Mucosa of stomach (tissue), 1 donor: Measurements from ENCODE around the gene ZFP91.
"Not testable (repeated sequence)": the region's sequence is repeated elsewhere in the genome, so short reads cannot be mapped to it uniquely, and the experiment has no call there.

Experiments
- H3K27me3 ChIP-seq: one replicate; pipeline ENCODE4 v1.7.0; 2013; ENCODE audit warnings: mild to moderate bottlenecking, low read length; ENCODE audit not compliant: control insufficient read depth, insufficient read depth
- H3K36me3 ChIP-seq: one replicate; pipeline ENCODE4 v1.7.0; 2013; ENCODE audit warnings: low read length; ENCODE audit not compliant: control insufficient read depth, insufficient read depth
- H3K4me1 ChIP-seq: one replicate; pipeline ENCODE4 v1.7.0; 2013; ENCODE audit warnings: mild to moderate bottlenecking, low read length; ENCODE audit not compliant: control insufficient read depth, insufficient read depth
- H3K4me3 ChIP-seq: one replicate; pipeline ENCODE4 v1.7.0; 2013; ENCODE audit warnings: low read length
- H3K9ac ChIP-seq: one replicate; pipeline ENCODE4 v1.7.0; 2013; ENCODE audit warnings: mild to moderate bottlenecking, low read length, moderate library complexity
- H3K9me3 ChIP-seq: one replicate; pipeline ENCODE4 v1.7.0; 2013; ENCODE audit warnings: mild to moderate bottlenecking, low read length, moderate library complexity; ENCODE audit not compliant: control insufficient read depth
- donor health status: Pancreatic carcinoma.

ZFP91 gene, protein sequence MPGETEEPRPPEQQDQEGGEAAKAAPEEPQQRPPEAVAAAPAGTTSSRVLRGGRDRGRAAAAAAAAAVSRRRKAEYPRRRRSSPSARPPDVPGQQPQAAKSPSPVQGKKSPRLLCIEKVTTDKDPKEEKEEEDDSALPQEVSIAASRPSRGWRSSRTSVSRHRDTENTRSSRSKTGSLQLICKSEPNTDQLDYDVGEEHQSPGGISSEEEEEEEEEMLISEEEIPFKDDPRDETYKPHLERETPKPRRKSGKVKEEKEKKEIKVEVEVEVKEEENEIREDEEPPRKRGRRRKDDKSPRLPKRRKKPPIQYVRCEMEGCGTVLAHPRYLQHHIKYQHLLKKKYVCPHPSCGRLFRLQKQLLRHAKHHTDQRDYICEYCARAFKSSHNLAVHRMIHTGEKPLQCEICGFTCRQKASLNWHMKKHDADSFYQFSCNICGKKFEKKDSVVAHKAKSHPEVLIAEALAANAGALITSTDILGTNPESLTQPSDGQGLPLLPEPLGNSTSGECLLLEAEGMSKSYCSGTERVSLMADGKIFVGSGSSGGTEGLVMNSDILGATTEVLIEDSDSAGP

DNA sequence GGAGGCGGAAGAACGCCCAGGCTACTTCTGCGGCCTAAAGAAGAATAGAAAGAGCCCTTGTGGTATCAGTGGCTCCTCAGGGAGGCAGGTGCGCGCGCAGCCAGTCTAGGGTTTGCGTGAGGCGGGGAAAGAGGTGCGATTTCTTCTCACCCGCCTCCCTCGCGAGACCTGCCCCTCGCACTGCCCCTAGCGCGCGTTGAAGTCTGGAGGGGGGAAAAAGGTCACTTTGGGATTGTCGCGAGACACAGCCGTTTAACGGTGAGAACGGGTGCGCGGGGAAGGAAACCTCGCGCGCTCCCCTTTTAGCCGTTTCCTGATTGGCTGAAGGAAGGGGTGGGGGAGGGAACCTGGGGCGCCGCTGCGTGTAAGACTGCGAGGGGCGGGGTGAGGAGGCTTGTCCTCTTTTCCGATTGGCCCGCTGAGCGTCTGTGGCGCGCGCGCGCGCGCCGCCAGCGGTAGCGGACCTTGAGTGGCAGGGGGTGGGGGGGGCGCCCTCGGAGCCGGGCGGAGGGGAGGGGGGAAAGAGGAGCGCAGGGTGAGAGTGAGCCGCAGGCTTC is at the start of gene ZFP91:
ZFP91 (plus strand) TSS at position 429 of the 557 bp plus-strand sequence. CDS start 219 bp downstream, outside the sequence.
- Histone ChIP-seq H3K36me3 (no peaks in the 10 kb centered on the region), H3K9ac (peak within 1 kb of the TSS; percentile 99), H3K4me3 (peak within 1 kb of the TSS; percentile 94), H3K27me3 (no peaks in the 10 kb centered on the region), H3K9me3 (no peaks in the 10 kb centered on the region), H3K4me1 (peaks cover 15% of the 10 kb centered on the region)

DNA sequence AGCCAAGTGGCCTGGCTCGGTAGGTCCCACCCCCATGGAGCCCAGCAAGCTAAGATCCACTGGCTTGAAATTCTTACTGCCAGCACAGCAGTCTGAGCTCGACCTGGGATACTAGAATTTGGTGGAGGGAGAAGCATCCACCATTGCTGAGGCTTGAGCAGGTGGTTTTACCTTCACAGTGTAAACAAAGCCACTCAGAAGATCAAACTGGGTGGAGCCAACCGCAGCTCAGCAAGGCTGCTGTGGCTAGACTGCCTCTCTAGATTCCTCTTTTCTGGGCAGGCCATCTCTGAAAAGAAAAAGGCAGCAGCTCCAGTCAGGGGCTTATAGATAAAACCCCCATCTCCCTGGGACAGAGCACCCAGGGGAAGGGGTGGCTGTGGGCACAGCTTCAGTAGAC is 48.6 kb upstream of the ZFP91 start:
- H3K36me3 ChIP-seq = no peaks in the 10 kb centered on the region
- H3K4me1 ChIP-seq = no peaks in the 10 kb centered on the region
- H3K4me3 ChIP-seq = no peak overlapping the region
- no peaks in the 10 kb centered on the region for H3K27me3 ChIP-seq
- H3K9me3 ChIP-seq = no peaks in the 10 kb centered on the region
- H3K9ac ChIP-seq = no peak overlapping the region

DNA sequence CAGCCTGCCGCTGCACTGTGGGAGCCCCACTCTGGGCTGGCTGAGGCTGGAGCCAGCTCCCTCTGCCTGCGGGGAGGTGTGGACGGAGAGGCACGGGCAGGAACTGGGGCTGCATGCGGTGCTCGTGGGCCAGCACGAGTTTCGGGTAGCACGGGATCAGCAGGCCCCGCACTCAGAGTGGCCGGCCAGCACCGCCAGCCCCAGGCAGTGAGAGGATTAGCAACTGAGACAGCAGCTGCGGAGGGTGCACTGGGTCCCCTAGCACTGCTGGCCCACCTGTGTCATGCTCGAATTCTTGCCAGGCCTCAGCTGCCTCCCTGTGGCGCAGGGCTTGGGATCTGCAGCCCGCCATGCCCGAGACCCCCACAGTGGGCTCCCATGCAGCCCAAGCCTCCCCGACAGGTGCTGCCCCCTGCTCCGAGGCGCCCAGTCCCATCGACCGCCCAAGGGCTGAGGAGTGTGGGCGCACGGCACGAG is 47.0 kb upstream of the ZFP91 start:
- Histone ChIP-seq H3K4me1 (no peaks in the 10 kb centered on the region), H3K9me3 (no peaks in the 10 kb centered on the region), H3K9ac (no peak overlapping the region), H3K27me3 (no peaks in the 10 kb centered on the region), H3K4me3 (no peak overlapping the region), H3K36me3 (no peaks in the 10 kb centered on the region)

DNA sequence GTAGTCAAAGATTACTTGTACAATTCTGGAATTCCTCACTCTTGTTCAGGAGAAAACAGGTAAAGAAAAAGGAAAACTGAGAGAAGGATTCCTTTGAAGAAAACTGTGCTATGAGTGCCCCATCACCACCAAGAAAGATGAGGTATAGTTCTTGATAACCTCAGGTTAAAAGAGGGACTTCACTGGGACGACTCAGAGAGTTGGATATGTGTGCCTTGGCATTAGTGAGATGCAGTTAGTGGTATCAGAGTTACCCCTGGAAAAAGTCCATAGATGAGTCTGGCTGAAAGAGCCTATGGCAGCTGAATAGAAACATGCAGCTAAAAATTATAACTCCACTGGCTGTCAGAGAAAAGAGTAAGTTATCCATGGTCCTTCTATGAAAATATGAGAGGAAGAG is 32.0 kb upstream of the ZFP91 start:
- Histone ChIP-seq H3K9me3 (no peaks in the 10 kb centered on the region), H3K9ac (no peak overlapping the region), H3K4me3 (no peak overlapping the region), H3K36me3 (no peaks in the 10 kb centered on the region), H3K4me1 (no peaks in the 10 kb centered on the region), H3K27me3 (no peaks in the 10 kb centered on the region)

DNA sequence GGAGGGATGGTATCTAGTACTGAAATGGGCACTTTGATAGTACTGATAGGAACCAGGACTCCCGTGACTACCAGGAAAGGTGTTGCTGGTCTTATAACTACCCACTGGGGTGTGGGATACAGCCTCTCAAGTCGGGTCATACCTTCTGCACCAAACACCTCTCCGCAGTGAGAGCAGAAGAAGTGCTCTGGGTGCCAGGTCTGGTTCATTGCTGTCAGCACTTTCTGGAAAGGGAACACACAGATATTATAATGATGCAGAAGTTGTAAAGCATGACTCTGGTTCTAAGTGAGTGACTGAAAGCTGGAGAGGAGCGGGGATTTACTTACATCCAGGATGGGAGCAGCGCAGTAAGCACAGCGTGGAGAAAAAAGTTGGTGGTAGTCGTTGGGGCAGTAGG is 29.2 kb upstream of the ZFP91 start:
- no peaks in the 10 kb centered on the region for H3K36me3 ChIP-seq

DNA sequence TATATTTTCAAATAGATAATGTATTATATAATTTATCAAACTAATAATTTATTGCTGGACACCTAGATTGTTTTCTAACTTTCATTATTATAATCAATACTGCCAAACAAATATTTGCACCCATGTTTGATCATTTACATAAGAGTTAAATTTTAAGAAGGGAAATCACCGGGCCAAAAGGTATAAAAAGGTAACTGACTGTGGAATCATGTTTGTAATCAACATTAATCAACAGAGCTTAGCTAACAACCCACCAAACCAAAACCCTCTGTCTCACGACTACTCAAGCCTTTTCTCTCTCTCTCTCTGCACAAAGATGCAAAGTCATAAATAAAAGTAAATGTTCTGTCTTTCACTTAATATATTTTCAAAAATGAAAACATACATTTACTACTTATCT is 18.0 kb upstream of the ZFP91 start:
- Histone ChIP-seq H3K36me3 (no peaks in the 10 kb centered on the region), H3K27me3 (no peaks in the 10 kb centered on the region), H3K4me3 (no peak overlapping the region), H3K4me1 (no peaks in the 10 kb centered on the region), H3K9ac (no peak overlapping the region), H3K9me3 (no peaks in the 10 kb centered on the region)

More for the DNA sequence above, 29.2 kb upstream of the ZFP91 start:
- no peaks in the 10 kb centered on the region for H3K4me1 ChIP-seq
- H3K27me3 ChIP-seq = no peaks in the 10 kb centered on the region
- no peak overlapping the region for H3K9ac ChIP-seq
- no peaks in the 10 kb centered on the region for H3K9me3 ChIP-seq
- no peak overlapping the region for H3K4me3 ChIP-seq

DNA sequence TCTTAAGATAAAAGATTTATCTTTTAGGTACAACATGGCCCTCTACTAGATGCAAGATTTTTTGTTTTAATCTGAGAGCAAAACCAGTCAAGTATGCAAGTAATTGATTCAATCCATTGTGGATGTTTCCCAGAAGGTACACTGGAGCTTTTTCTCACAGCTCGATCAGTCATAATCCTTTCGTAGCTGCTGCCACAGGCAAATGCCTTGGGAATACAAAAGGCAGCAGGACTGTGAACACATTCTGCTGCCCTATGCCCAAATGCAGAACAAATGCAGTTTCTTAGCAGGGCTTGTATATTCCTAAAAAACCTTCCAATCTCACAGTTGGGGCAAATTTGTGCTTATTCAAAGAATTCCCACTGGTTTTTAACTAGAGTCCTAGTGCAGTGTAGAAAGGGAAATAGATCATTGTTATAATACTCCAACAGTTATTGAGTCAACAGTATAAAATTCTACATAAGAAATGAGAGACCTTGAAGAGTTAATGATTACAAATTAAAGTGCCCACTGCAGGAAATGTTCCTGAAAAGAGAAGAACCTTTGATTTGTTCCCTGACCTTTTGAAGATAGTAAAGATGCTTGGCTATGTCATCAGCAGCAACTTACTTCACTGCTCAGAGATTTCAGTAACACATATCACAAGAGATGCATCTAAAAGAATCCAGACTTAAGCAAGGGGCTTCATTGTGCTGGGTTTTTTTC is 17.3 kb upstream of the ZFP91 start:
- no peak overlapping the region for H3K4me3 ChIP-seq
- no peaks in the 10 kb centered on the region for H3K27me3 ChIP-seq
- H3K9ac ChIP-seq = no peak overlapping the region

DNA sequence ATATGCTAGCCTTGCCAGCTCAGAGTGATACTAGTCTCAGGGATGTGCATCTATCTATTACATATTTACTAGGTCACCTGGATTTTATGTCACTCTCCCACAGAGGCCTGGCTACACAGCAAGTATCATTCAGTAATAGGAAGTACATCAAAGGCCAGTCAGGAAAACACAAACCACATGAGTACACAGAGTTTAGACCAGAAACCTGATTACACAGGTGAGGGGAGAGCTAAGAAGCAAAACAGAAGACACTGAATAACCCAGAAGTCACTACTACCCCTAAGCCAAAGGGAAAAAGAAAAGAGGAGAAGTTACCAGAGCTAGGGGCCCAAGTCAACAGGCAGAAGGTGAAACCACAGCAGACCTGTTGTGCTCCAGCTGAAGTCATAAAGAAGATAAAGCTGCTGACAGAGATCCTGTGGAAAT is 16.5 kb upstream of the ZFP91 start:
- no peaks in the 10 kb centered on the region for H3K4me1 ChIP-seq
- no peaks in the 10 kb centered on the region for H3K36me3 ChIP-seq
- no peak overlapping the region for H3K4me3 ChIP-seq
- no peaks in the 10 kb centered on the region for H3K27me3 ChIP-seq
- H3K9ac ChIP-seq = no peak overlapping the region
- no peaks in the 10 kb centered on the region for H3K9me3 ChIP-seq

More for the DNA sequence above, 17.3 kb upstream of the ZFP91 start:
- Histone ChIP-seq H3K36me3 (no peaks in the 10 kb centered on the region), H3K4me1 (no peaks in the 10 kb centered on the region), H3K9me3 (no peaks in the 10 kb centered on the region)

DNA sequence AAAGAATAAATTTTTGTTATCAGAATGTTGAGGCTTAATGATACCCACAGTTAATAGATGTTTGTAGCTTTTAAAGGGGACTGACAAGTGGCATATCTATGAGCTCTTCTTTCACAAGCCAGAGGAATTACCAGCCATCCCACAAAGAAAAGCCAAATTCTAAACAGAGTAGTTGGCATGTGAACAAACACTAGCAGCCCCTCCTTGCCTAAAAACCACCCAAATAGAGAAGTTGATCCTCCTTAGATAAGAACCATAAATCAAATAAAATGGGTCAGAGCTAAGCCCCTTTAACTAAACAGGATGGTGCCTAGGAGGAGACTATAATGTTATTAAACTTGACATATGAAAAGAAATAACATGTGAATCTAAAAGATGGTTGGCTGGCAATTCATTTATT is 14.6 kb upstream of the ZFP91 start:
- no peaks in the 10 kb centered on the region for H3K9me3 ChIP-seq
- H3K36me3 ChIP-seq = no peaks in the 10 kb centered on the region
- no peak overlapping the region for H3K9ac ChIP-seq
- no peaks in the 10 kb centered on the region for H3K4me1 ChIP-seq
- no peaks in the 10 kb centered on the region for H3K27me3 ChIP-seq
- no peak overlapping the region for H3K4me3 ChIP-seq

DNA sequence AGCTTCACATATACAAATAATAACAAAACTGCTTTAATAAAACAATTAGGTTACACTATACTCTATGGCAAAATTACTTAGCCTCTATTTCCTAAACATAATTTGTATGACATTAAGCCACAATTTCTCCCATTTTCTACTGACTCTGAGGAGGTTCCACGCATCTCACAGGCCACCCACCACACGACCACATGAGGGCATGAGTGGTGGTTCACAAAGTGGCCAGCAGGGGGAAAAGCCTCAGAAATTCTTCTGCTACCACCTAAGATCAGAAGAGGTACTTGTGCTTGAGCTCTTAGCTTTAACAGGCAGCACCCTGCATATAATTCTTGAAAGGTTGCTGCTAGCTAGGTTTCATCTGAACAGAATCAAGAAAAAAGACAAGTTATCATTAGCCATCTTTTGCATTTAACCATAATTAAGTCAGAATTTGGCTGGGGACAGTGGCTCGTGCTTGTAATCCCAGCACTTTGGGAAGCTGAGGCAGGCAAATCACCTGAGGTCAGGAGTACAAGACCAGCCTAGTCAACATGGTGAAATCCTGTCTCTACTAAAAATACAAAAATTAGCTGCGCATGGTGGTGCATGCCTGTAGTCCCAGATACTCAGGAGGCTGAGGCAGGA is 10.9 kb upstream of the ZFP91 start:
- H3K4me3 ChIP-seq = no peak overlapping the region
- no peaks in the 10 kb centered on the region for H3K27me3 ChIP-seq
- no peaks in the 10 kb centered on the region for H3K36me3 ChIP-seq
- no peaks in the 10 kb centered on the region for H3K4me1 ChIP-seq
- H3K9ac ChIP-seq = no peak overlapping the region
- H3K9me3 ChIP-seq = no peaks in the 10 kb centered on the region

DNA sequence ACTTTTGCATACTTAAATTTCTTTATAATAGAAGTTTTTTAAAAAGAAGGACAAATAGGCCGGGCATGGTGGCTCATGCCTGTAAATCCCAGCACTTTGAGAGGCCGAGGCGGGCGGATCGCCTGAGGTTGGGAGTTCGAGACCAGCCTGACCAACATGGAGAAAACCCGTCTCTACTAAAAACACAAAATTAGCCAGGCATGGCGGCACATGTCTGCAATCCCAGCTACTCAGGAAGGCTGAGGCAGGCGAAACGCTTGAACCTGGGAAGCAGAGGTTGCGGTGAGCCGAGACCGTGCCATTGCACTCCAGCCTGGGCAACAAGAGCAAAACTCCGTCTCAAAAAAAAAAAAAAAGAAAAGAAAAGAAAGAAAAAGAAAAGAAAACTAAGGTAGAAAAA is 6.0 kb upstream of the ZFP91 start:
- H3K9me3 ChIP-seq, H3K27me3 ChIP-seq, H3K9ac ChIP-seq, H3K4me3 ChIP-seq, H3K36me3 ChIP-seq: not testable (repeated sequence)
- H3K4me1 ChIP-seq = peaks cover 20% of the 10 kb centered on the region
